ENCODE measurements around the gene SPG21. TPM values are rescaled to one million over a fixed set of nuclear protein-coding genes. Genes with fewer than 3 reads are reported as not detected.

Gene SPG21
- total RNA-seq, 1 experiment from 2014 or later: 111 TPM

- Histone ChIP-seq H3K9me3 (ENCODE audit: low read length) (no peaks in the 10 kb centered on the region), H3K9me2 (replicated peaks; ENCODE audit: insufficient read depth, low read length) (no peaks in the 10 kb centered on the region), H3K79me2 (ENCODE audit: low read length) (no peaks in the 10 kb centered on the region), H3K9ac (ENCODE audit: low read length) (no peak overlapping the region), H3K4me2 (ENCODE audit: low read depth, low read length, poor library complexity, severe bottlenecking) (no peak overlapping the region), H2AFZ (ENCODE audit: low read length) (no peak overlapping the region), H3K4me1 (ENCODE audit: low read length) (no peaks in the 10 kb centered on the region), H3K27ac (ENCODE audit: low read length) (no peak overlapping the region), H4K20me1 (ENCODE audit: insufficient read depth, low read depth, low read length) (no peaks in the 10 kb centered on the region), H3K4me3 (ENCODE audit: low read length) (no peak overlapping the region), H3K27me3 (ENCODE audit: low read length) (no peaks in the 10 kb centered on the region), H3K36me3 (ENCODE audit: insufficient read depth, low read length) (no peaks in the 10 kb centered on the region)
- DNase-seq: no peak
These were observed 73.3 kb downstream of the SPG21 start for GRCh38 chr15:64916365-64916764.

- no peak overlapping the region for H3K27ac ChIP-seq (ENCODE audit: low read length)
These were observed 74.0 kb downstream of the SPG21 start for GRCh38 chr15:64915518-64916227.

More at GRCh38 chr15:64915518-64916227, 74.0 kb downstream of the SPG21 start:
- H3K4me2 ChIP-seq (ENCODE audit: low read depth, low read length, poor library complexity, severe bottlenecking): no peak overlapping the region
- no peak overlapping the region for H2AFZ ChIP-seq (ENCODE audit: low read length)
- no peaks in the 10 kb centered on the region for H4K20me1 ChIP-seq (ENCODE audit: insufficient read depth, low read depth, low read length)
- H3K79me2 ChIP-seq (ENCODE audit: low read length): no peaks in the 10 kb centered on the region
- no peaks in the 10 kb centered on the region for H3K27me3 ChIP-seq (ENCODE audit: low read length)
- H3K9ac ChIP-seq (ENCODE audit: low read length): no peak overlapping the region
- no peaks in the 10 kb centered on the region for H3K9me2 ChIP-seq (replicated peaks; ENCODE audit: insufficient read depth, low read length)
- H3K4me1 ChIP-seq (ENCODE audit: low read length): no peaks in the 10 kb centered on the region
- H3K4me3 ChIP-seq (ENCODE audit: low read length): no peak overlapping the region
- no peaks in the 10 kb centered on the region for H3K9me3 ChIP-seq (ENCODE audit: low read length)
- DNase-seq: no peak
- H3K36me3 ChIP-seq (ENCODE audit: insufficient read depth, low read length): no peaks in the 10 kb centered on the region

Other genes starting within 250 kb of the SPG21 start
- not detected in 2 replicates for gene RBPMS2, start 214.3 kb downstream of the SPG21 start, total RNA-seq (2014; rRNA removed; shearing (Covaris generic); ENCODE audit: low replicate concordance)
- 18.6 and 60.0 TPM in 2 replicates for gene PIF1, start 164.3 kb downstream of the SPG21 start, total RNA-seq (2014; rRNA removed; shearing (Covaris generic); ENCODE audit: low replicate concordance)
- 10.1 and 18.0 TPM in 2 replicates for gene PLEKHO2, start 148.0 kb downstream of the SPG21 start, total RNA-seq (2014; rRNA removed; shearing (Covaris generic); ENCODE audit: low replicate concordance)
- 1.8 TPM in 2 replicates for gene ANKDD1A, start 78.0 kb downstream of the SPG21 start, total RNA-seq (2014; rRNA removed; shearing (Covaris generic); ENCODE audit: low replicate concordance)
- 19.3 and 23.4 TPM in 2 replicates for gene MTFMT, start 39.7 kb upstream of the SPG21 start, total RNA-seq (2014; rRNA removed; shearing (Covaris generic); ENCODE audit: low replicate concordance)
- gene SLC51B, start 55.5 kb upstream of the SPG21 start, total RNA-seq (2014; rRNA removed; shearing (Covaris generic); ENCODE audit: low replicate concordance): not detected in 2 replicates
- not detected in 2 replicates for gene RASL12, start 78.1 kb upstream of the SPG21 start, total RNA-seq (2014; rRNA removed; shearing (Covaris generic); ENCODE audit: low replicate concordance)
- gene KBTBD13, start 86.8 kb upstream of the SPG21 start, total RNA-seq (2014; rRNA removed; shearing (Covaris generic); ENCODE audit: low replicate concordance): not detected in 2 replicates
- 6.5 and 6.8 TPM in 2 replicates for gene UBAP1L, start 125.3 kb upstream of the SPG21 start, total RNA-seq (2014; rRNA removed; shearing (Covaris generic); ENCODE audit: low replicate concordance)
- 20.5 and 23.4 TPM in 2 replicates for gene PDCD7, start 143.9 kb upstream of the SPG21 start, total RNA-seq (2014; rRNA removed; shearing (Covaris generic); ENCODE audit: low replicate concordance)
- 26.2 and 34.3 TPM in 2 replicates for gene CLPX, start 195.4 kb upstream of the SPG21 start, total RNA-seq (2014; rRNA removed; shearing (Covaris generic); ENCODE audit: low replicate concordance)
- 0.04 TPM in 1 of 2 replicates, not detected in the other for gene CILP, start 221.6 kb upstream of the SPG21 start, total RNA-seq (2014; rRNA removed; shearing (Covaris generic); ENCODE audit: low replicate concordance)

Data from Karpas-422 (cell line).